Inflammatory macrophage treated with lipopolysaccharide for 1 hour (primary cell): Measurements from ENCODE around the gene FBXW12.
A peak's percentile ranks its signal among the peaks of the same experiment; 100 is the strongest.

ENCODE experiments used
- DNase-seq, 2 donors: peaks; one replicate each; pipeline ENCODE4 v3.0.0-alpha.2; 2020 to 2022

FBXW12 gene

DNA sequence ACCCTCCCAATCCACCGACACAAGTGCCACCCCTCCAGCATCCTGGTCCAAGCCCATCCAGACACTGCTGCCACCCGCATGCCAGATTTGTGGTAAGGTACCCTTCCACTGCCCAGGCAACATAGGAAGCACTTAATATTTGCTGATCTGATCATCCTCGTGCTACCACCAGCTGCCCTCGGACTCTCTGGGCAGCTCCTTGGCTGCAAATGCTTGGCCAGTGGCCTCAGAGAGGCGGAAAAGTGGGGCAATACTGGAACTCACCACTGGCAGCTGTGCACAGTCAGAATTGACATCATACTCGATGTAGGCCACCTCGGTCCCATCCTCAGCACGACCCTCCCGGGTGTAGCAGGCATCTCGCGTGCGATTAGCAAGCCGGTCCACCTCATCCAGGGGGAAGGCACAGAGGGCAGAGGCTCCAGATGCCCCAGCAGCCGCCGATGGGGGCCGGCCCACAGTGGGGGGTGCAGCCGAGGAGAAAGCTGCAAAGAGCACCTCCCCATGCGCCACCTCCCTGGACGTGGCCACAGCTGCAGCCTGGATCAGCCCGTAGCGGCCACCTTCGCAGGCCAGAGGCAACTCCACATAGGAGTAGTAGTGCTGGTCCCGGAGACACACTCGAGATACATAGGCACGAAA is 51.3 kb downstream of the FBXW12 start:
- no peak for DNase-seq

DNA sequence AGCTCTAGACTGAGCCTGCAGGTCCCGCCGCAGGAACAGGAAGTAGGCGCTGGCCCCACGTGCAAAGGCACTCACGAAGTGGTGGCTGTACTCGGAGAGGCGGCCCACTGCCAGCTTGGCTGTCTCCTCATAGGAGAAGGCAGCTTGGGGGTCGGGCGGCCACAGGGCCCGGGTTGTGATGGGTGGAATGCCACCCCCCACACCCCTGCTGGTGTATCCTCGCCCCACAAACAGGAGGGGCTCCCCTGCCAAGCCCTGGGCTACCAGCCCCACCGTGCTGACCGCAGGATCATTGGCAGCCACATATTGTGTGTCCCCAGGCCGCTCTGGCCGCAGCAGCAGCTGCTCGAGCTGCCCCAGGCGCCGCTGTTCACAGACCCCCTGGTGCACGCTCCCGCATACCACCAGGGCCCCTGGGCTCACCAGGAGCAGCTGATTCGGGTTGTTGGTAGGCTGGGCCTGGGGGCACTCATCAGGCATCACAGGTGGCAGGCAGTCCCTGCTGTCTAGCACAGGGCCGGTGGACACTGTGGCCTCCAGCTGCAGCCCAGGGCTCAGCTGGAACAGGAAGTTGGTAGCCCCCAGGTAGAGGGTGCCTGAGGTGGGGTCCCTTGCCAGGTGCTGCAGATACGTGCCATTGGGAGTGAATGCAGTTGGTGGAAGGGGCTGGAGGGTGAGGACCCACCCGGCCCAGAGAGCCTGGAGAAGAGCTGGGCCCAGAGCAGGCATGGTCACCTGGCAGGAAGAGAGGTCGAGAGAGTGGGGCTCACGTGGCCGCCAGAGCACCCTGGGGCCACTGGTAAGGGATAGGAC is 52.1 kb downstream of the FBXW12 start:
- no peak for DNase-seq

DNA sequence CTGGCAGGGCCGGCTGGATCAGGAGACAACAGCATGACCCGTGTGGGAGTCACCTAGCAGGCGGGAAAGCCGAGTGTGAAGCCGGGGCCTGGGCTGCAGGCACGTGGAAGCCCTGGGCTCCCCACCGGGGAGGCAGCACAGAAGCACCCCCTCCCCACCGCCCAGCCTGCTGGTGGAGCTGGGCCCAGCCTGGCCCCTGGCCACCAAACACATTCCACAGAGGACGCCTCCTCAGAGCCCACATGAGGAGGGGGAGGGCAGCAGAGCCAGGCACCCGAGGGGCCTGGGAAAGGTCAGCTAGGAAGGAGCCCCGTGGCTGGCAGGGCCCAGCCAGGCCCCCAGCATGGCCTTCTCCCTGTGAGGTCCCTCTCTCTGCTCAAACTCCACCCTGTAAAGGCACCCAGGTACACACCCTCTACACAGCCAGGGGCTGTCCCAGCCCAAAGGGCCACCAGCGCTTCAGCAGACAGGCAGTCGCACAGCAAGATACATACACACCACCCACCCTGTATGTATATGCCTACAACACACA is 53.3 kb downstream of the FBXW12 start:
- DNase-seq: no peak

DNA sequence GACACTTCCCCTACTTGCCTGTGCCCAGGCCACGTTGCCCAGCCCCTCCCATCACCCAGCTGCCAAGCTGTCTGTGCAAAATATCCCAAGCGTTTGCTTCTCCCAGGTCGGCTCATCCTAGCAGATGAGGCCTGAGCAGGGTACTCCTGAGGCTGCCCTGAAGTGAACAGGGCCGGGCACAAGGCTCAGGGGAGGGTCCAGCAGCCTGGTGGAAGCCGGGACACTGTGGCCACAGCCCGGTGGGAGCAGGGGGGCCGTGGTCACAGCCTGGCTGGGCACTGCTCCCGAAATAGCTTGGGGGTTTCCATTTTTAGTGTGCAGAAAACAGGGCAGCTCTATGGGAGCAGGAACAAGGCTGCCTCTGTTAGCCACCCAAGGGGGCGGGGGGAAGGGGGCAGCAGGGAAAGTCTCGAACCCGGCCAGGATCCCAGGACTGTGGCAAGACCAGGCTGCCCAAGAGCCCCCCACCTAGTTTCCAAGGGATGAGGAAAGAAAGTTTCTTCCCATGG is 54.4 kb downstream of the FBXW12 start:
- DNase-seq: no peak

DNA sequence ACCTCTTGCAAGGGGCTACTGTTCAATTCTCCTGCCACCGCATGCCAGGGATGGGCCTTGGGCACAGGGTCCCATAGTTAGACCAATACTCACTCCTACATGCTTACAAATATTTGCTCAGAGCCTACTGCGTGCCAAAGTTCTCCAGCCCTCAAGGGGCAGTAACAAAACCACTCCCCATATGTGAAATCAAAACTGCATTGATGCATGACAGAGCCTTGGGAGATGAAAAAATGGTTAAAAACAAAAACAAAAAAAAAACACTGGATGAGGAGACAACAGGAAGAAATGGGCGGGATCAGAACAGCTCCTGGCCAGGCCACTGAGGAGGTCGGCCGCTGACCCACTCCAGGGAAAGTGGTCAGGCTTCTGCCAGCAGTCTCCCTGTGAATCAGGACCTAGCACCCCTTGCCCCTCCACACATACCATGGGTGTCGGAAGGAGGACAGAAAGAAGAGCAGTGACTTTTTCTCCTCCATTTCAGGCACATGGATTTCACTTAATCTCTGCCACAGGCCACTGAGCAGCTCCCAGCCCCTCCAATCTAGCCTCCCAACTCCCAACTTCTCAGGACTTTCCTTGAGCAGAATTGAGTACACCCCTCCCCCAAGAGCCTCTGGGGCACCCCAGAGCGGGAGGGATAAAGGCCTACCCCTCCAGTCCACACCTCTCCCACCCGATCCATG is 55.1 kb downstream of the FBXW12 start:
- DNase-seq: no peak

DNA sequence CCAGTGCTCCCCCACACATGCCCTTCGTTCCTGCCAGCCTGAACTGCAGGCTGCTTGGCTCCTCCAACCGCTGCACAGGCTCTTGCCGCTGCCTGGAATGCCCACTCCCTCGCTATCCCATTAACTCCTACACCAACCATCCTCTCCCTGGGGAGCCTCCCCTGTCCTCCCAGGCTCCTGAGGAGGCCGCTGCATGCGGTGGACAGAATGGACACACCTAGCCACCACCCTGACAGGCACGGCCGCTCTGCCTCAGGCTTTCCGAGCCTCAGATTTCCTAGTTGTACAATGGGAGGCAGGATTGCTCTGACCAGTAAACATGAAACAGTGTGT is 55.6 kb downstream of the FBXW12 start:
- DNase-seq: no peak

DNA sequence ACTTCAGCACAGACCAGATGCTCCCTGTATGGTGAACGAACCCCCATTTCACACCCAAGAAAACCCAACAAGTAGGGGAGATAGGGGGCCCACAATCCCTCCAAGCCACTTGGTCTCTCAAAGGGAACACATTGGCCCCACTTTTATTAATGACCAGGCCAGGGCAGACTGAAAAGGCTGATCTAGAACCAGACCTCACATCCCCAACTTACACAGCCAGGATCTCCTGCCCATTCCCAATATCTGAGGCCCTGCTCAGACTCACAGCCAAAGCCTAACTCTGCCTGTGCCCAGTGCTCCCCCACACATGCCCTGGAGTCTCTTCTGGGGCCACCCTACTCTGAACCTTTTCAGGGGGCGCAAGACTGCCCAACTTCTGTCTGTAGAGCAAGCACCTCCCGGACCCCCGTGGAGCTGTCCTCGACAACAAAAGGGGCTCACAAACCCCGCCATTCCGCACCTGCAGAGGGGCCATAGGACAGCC is 56.1 kb downstream of the FBXW12 start:
- no peak for DNase-seq

DNA sequence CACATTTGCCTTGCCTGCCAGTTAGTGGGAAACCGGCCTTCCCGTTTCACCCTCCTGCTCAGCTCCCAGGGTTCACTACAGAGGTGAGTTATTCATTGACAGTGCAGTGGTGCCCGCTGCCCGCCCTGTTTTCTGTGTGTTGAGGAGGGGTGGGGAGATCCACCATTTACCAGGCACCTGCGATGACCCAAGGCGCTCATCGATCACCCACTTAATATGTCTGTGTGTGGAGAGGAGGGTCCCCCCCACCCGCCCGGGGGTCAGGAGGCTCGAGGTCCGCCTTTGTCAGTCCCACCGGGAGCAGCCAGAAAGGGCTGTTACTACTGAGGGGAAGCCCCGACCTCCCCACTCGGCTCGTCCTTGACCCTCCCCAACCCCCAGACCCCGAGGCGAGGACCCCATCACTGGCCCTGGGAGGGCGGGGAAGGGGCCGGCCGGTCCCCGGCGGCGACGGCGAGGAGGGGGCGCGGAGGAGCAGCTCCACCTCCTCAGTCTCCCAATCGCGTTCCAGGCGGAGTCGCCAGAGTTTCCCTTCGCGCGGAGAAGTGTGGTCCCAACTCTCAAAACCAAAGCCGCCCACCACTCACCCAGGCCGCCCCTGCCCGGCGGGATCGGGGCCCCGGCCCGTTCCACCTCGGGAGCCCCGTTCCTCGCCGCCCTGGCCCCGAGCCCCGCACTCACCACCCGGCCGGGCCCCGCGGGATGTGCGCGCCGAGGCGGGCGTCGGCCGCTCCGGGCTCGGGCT is 56.7 kb downstream of the FBXW12 start:
- no peak for DNase-seq

DNA sequence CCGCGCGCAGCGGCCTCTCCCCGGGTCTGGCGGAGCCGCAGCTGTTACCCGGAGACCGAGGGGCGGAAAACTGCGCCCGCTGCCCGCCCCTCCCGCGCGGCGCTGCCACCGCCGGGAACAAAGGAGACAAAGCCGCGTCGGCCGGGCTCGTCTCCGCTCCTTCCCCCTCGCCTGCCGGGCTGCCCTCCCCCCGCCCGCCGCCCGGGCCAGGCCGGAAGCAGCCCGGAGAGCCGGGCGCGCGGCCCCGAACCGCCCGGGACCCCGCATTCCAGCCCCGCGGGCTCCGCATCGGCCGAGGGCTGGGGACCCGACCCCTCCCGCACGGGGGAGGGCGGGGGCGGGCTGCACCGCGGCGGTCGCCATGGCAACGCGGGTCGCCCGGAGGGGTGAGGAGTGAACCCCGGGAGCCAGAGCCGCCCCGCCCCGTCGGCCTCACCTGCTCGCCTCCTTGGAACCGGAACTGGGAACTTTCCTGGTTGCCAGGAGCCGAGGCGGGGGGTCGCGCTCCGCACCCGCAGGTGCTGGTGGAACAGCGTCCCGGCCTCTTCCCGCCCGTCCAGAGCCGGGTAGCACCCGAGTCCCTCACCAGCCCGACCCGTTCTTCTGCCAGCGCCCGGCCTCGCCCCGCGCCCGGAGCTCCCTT is 57.4 kb downstream of the FBXW12 start:
- peak in 1 of 2 donors; percentile 20 for DNase-seq

DNA sequence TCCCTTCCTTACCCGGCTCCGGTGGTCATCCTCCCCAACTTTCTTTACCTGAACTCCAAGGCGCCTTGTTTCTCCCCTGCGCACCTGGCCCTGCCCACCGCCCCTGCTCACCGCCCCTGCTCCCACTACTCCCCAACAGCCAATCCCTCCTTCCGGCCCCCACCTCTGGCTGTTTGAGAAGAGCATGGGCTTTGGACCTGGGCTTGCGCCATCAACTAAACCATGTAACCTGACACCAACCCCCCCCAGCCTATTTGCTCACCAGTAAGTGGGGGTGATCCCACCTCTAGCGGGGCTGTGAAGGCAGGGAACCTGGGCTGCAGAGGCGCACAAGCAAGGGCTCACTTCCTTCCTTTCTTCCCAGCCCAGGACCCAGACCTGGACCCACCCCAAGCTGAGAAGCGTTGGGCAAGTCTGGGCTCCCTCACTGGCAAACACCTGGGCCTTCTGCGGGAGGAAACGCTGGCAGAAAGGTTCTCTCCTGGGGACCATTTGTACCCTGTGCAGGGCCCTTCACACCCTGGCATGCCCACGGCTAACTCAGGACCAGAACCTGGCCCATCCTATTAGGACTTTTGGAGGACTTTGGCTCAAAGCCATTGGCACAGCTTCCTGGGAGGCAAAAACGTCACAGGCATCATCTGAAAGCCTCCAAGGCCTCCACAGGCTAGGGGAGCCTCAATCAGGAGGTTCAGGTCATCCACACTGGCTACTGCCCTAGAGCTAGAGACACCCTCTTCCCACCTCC is 58.1 kb downstream of the FBXW12 start, which contains the start of gene PLXNB1:
Gene PLXNB1 (minus strand): TSS at position 127 of the 748 bp plus-strand sequence. CDS start 5,475 bp downstream, outside the sequence.
- no peak for DNase-seq

DNA sequence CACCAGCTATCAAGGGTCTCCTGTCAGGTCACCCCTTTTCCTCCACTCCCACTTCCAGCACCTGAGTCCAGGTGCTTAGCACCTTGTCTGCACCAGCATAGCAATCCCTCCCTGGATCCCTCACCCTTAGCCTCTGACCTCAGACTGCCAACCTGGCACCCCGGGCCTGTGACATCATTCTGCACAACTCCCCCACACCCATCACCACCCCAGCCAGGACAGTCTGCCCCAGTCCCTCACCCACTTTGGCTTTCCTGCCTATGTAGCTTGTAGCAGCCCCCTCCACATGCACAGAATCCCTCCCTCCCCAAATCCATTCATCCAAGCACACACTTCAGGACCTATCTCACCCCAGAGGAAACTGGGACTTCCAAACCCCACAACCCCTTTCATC is 58.7 kb downstream of the FBXW12 start:
- DNase-seq: no peak

DNA sequence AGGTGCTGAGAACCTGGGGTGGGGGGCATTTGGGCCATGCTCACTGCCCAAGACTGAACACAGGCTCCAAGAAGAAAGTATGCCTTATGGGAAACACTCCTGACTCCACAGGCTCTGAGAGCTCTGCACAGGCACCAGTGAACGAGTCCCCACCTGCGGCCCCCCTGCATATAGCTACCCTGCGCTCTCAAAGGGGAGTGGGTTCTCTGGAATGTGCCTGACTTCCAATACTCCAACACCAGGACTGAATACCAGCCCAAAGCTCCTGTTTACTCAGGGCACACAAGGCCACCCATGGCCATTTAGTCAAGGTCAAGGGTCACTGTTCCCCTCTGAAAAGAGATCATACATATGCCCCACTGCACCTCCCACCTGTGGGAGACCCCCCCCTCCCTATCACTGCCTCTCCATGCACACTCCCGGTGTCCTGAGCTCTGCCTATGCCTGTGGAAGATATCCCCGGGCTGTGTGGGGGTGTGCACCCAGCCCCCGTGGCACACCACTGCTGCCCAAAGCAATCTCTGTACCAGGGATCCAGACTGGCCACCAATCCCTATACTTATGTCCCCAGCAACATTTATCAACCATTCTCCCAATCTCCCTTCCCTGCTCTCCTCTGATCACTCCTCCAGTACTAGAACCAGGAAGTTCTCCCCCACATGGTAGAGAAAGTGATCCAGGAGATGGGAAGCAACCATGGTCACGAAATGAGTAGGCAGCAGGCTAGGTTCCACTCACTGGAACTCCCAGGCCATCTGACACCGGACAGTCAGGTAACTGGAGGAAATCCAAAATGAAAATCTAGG is 59.4 kb downstream of the FBXW12 start:
- DNase-seq: no peak

DNA sequence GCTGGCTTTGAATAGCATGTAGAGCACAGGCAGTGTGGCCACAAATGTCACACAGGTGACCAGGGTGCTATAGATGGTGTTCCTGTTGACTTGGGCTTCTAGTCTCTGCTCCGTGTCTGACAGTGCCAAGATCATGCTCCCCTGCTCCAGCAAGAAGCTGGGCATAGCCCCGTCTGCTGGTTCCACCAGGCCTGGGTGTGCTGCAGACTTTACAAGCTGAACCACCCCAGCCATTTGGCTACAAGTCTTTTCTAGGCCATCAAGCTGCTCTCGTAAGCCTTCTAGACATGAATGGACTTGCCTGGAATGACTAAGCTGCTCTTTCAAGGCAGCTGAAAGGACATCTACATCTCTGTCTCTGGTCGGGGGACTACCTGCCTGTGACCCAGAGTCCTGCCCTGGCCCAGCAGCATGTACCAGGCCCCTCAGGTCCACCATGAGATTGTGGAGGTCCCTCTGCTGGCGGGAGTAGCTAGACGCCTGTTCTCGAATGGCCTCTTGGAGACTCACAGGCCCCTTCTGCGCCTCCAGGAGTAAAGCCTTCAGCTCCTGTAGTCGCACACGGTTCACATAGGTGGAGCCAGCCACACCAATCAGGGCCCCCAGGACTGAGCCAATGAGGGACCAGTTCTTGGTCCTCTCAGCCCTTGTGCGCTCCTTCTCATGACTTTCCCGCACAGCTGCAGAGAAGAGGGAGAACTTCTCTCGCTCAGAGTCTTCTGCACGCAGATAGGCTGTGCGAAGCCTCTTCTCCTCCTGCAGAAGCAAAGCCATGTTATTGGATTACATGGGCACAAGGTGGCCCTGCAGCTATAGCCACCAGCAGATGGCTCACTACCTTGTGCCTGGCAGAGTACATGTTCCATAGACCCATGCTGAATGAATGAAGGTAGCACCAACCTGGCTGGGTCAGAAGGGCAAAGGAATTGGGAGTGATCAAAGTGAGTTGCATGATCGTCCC is 60.7 kb downstream of the FBXW12 start:
- no peak for DNase-seq

DNA sequence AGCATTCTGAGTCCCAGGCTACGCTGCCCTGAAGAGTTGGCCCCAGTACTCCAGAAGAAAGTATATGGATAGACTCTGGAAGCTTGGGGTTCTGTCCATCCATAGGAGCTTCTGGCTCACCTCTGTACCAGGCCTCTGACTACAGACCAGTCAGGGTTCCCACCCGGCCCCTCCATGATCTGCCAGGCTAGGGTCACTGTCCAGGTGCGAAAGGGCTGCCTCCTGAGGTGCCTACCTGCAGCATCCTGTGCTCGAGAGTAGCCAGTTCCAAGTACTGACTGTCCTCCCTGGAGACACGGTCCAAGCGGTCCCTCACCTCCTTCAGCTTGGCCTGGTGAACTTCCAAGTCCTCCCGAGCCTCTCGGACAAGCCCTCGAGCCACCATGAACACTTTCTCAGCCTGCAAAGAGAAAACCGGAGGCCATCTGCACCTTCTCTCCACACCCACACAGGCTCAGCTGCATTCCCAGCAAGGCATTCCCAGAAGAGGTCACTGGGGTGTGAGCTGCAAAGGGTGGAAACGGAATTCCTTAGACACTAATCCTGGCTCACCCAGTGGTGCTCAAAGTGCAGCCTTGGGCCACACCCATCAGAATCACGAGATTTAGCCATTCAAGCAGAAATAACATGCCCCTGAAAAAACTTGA is 61.6 kb downstream of the FBXW12 start:
- DNase-seq: no peak

DNA sequence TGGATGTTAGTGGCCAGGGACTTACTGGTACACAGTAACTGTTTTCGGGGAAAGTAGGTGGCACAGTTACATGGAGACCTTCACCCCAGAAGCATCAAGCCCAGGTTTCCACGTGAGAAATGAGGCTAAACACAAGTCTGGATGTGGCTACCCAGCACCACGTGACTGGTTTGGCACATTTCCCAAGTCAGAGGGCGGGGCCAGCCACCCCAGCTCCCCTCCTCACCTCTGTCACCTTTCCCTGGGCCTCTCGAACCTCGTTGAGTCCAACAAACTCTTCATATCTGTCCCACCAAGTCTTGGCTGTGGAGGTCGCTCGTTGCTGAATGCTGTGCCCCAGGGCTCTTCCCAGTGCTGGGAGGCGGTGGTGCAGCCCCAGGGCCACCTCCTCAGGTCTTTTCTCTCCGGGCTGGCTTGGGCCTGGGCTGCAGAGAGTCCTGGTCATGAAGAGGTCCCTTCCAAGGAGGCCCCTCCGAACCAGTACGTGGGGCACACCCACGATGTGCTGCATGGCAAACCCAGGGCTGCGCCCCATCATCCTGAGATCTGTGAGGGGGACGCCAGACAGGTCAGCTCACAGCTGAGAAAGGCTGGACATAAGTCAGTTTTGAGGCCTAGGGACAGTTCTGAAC is 62.7 kb downstream of the FBXW12 start:
- no peak for DNase-seq

DNA sequence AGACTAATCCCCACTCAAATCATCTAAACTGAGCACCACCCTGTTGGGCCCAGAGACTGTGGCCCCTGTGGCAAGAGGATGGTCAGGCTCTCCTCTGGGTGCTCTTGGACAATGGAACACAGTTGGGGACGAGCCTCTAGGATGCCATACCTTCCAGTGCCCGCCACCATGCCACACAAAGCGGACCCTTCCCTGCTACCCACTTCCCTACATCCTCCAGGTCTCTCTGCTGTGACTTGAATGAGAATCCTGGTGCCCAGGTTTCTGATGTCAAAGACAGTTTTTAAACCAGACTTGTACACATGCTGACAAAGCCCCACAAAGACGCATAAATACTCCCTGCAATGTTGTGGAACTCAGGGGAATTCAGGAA is 63.2 kb downstream of the FBXW12 start:
- DNase-seq: no peak

DNA sequence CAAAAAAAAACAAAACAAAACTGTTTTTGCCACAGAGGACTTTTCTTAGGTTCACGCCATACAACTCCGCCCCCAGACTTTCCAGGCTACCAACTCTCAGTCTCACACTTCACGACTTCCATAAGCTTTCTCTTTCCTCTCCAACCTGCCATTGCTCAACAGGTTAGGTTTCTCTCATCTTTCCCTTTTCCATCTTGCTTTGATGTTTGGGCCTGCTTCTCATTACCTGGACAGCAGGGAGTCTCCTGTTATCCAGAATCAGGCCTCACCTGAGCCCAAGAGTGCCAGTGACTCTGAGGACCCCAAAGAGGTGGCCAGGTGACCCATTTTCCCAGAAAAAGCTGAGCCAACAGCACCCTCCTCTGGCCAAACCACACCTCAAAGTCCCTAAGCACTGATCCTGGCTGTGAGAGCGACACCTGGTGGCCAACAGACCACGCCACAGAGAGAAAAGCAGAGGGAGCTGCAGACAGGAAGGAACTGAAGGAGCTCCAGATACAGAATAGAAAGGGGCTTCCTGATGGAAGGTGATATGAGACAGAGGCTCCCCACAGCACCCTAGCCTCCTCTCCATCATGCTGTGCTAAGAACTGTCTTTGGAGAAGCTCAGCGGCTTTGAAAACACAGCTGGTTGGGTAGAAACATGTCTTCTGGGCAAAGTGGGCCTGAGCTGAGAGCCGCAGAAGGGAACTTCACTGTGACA is 63.9 kb downstream of the FBXW12 start:
- DNase-seq: peak; percentile 72 to 92

DNA sequence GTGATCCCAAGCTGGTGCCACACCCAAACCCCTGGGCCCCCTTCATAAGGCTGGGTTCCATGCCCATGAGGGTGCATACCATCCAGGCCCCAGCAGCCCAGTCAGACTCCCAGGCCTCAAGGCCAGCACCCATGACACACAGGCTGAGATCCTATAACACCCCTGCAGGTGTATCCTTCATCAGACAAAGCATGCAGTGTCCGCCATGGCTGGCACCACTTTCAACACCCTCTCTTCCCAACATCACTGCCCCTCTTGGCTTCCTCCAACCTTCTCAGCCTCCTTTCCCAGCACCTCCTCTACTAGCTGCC is 64.4 kb downstream of the FBXW12 start:
- DNase-seq: no peak
